OCI-LY1 (cell line): ENCODE results near the gene AFDN.

Experiments
- CTCF ChIP-seq: fragments of 200-600 bp; sonication (generic), shearing (Covaris generic); IDR thresholded peaks from 2 replicates; pipeline ENCODE4 v1.5.1; 2017; ENCODE audit warnings: mild to moderate bottlenecking, antibody characterized with exemption, low read length, moderate library complexity, mixed read lengths
- EZH2 ChIP-seq: fragments of 200-600 bp; sonication (generic), shearing (Covaris generic); IDR thresholded peaks from 2 replicates; pipeline ENCODE4 v1.8.0; 2017; ENCODE audit warnings: borderline replicate concordance, mixed run types, mild to moderate bottlenecking, antibody characterized with exemption, low read length, moderate library complexity, mixed read lengths

GRCh38 chr6:168000198-168001028 is 173.7 kb downstream of the AFDN start:
- TF ChIP-seq CTCF (no peak), EZH2 (no peak)
